Body of pancreas (tissue), 4 donors: Measurements from ENCODE around the gene ZFP1.
"Not testable (repeated sequence)": the region's sequence is repeated elsewhere in the genome, so short reads cannot be mapped to it uniquely, and the experiment has no call there.

ENCODE experiments used
- POLR2A ChIP-seq, 3 donors: fragments of 450-650 bp; IDR thresholded peaks; one replicate each; pipeline ENCODE4 v1.6.1; 2016; ENCODE audit warnings: antibody characterized with exemption in 3 of 3, mild to moderate bottlenecking in 2 of 3
- TF ChIP-seq, protein P1 (sequence below), 7 experiments: fragments of 450-650 bp in 4 of 7; fragments of 200-600 bp in 3 of 7; sonication (generic) in 3 of 7; IDR thresholded peaks; one replicate each; pipeline ENCODE4 v1.5.1; 2016 to 2019; ENCODE audit warnings: antibody characterized with exemption in 7 of 7

DNA sequence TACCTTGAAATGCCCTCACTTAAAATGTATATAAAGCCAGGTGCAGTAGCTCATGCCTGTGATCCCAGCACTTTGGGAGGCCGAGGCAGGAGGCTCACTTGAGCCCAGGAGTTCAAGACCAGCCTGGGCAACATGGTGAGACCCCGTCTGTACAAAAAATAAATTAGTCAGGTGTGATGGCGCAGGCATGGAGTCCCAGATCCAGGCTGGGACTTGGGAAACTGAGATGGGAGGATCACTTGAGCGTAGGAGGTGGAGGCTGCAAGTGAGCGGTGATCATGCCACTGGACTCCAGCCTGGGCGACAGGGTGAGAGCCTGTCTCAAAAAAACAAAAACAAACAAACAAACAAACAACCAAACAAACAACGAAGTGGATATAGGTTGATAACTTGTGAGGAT is 61.2 kb downstream of the ZFP1 start:
- TF ChIP-seq, protein P1, sequence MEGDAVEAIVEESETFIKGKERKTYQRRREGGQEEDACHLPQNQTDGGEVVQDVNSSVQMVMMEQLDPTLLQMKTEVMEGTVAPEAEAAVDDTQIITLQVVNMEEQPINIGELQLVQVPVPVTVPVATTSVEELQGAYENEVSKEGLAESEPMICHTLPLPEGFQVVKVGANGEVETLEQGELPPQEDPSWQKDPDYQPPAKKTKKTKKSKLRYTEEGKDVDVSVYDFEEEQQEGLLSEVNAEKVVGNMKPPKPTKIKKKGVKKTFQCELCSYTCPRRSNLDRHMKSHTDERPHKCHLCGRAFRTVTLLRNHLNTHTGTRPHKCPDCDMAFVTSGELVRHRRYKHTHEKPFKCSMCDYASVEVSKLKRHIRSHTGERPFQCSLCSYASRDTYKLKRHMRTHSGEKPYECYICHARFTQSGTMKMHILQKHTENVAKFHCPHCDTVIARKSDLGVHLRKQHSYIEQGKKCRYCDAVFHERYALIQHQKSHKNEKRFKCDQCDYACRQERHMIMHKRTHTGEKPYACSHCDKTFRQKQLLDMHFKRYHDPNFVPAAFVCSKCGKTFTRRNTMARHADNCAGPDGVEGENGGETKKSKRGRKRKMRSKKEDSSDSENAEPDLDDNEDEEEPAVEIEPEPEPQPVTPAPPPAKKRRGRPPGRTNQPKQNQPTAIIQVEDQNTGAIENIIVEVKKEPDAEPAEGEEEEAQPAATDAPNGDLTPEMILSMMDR (IDR thresholded peaks at IDR 0.05): not testable (repeated sequence)
- TF ChIP-seq POLR2A (IDR thresholded peaks at IDR 0.05): not testable (repeated sequence)
